B cell (primary cell): ENCODE data around the gene EPHB1.

Experiments
- EZH2 ChIP-seq: IDR thresholded peaks from 2 replicates; pipeline ENCODE4 v1.6.1; 2012; ENCODE audit warnings: borderline replicate concordance, low read depth, mild to moderate bottlenecking, moderate library complexity, low read length; ENCODE audit not compliant: insufficient read depth, poor library complexity, severe bottlenecking
- TF ChIP-seq, protein P1 (sequence below): fragments of 200-600 bp; IDR thresholded peaks from one replicate; pipeline ENCODE4 v1.8.0; 2022; ENCODE audit warnings: antibody characterized with exemption, mild to moderate bottlenecking

GRCh38 chr3:135000465-135000864, 205.4 kb downstream of the EPHB1 start:
- TF ChIP-seq, protein P1, sequence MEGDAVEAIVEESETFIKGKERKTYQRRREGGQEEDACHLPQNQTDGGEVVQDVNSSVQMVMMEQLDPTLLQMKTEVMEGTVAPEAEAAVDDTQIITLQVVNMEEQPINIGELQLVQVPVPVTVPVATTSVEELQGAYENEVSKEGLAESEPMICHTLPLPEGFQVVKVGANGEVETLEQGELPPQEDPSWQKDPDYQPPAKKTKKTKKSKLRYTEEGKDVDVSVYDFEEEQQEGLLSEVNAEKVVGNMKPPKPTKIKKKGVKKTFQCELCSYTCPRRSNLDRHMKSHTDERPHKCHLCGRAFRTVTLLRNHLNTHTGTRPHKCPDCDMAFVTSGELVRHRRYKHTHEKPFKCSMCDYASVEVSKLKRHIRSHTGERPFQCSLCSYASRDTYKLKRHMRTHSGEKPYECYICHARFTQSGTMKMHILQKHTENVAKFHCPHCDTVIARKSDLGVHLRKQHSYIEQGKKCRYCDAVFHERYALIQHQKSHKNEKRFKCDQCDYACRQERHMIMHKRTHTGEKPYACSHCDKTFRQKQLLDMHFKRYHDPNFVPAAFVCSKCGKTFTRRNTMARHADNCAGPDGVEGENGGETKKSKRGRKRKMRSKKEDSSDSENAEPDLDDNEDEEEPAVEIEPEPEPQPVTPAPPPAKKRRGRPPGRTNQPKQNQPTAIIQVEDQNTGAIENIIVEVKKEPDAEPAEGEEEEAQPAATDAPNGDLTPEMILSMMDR, result no peak
- TF ChIP-seq EZH2, result no peak
